GM18511 (cell line): ENCODE data around the gene IL34.
"Not testable (repeated sequence)": the region's sequence is repeated elsewhere in the genome, so short reads cannot be mapped to it uniquely, and the experiment has no call there.

Source experiments
- ATAC-seq: cut with Tn5 transposase; IDR thresholded peaks from one replicate; pipeline ENCODE4 v1.9.1; 2021; ENCODE audit warnings: mild to moderate bottlenecking, moderate library complexity; ENCODE audit not compliant: unreplicated experiment

The IL34 gene

GRCh38 chr16:70646260-70647241, at the start of gene IL34:
IL34 (plus strand) TSS chr16:70646559; CDS start chr16:70646948, 389 bp downstream.
- ATAC-seq: no peak

GRCh38 chr16:70597135-70597835, 49.1 kb upstream of the IL34 start:
- no peak for ATAC-seq

GRCh38 chr16:70598937-70599503, 47.3 kb upstream of the IL34 start:
- no peak for ATAC-seq

- ATAC-seq: no peak
These were observed 45.6 kb upstream of the IL34 start for GRCh38 chr16:70600730-70601129.

GRCh38 chr16:70601576-70602575, 44.5 kb upstream of the IL34 start:
- no peak for ATAC-seq

- no peak for ATAC-seq
These were observed 43.5 kb upstream of the IL34 start for GRCh38 chr16:70602831-70603230.

GRCh38 chr16:70604407-70605282, 41.7 kb upstream of the IL34 start:
- no peak for ATAC-seq

- ATAC-seq: no peak
These were observed 41.1 kb upstream of the IL34 start for GRCh38 chr16:70605283-70605657.

GRCh38 chr16:70608521-70608920, 37.8 kb upstream of the IL34 start:
- ATAC-seq: no peak

- no peak for ATAC-seq
These were observed 35.8 kb upstream of the IL34 start for GRCh38 chr16:70610273-70611223.

GRCh38 chr16:70611224-70611598, 35.1 kb upstream of the IL34 start:
- ATAC-seq: no peak

- ATAC-seq: no peak
These were observed 34.5 kb upstream of the IL34 start for GRCh38 chr16:70611785-70612303.

GRCh38 chr16:70612931-70613330, 33.4 kb upstream of the IL34 start:
- no peak for ATAC-seq

GRCh38 chr16:70614208-70614951, 32.0 kb upstream of the IL34 start:
- no peak for ATAC-seq

- ATAC-seq: no peak
These were observed 30.4 kb upstream of the IL34 start for GRCh38 chr16:70615945-70616344.

- not testable (repeated sequence) for ATAC-seq
These were observed 24.5 kb upstream of the IL34 start for GRCh38 chr16:70621864-70622263.

GRCh38 chr16:70627696-70628095, 18.7 kb upstream of the IL34 start:
- ATAC-seq: no peak
